ENCODE measurements around the gene LIMCH1. TPM values are rescaled to one million over a fixed set of nuclear protein-coding genes. Genes with fewer than 3 reads are reported as not detected.

The LIMCH1 gene
- polyA plus RNA-seq, 1 donor (not counting 4 experiments of a cell fraction or from before 2014, with no cell fraction given) = 1.1 TPM

- DNase-seq (ENCODE audit: low read depth, low spot score) (no peak), FAIRE-seq (no peak)
- no peaks in the 10 kb centered on the region for H3K79me2 ChIP-seq (ENCODE audit: control insufficient read depth, insufficient read depth, low read length)
- H3K27me3 ChIP-seq (ENCODE audit: control insufficient read depth, extremely low read depth, insufficient read depth, low read length) = peaks cover 10% of the 10 kb centered on the region
- H3K27ac ChIP-seq (ENCODE audit: control insufficient read depth, insufficient read depth, low read length) = no peak overlapping the region
- no peak overlapping the region for H2AFZ ChIP-seq (ENCODE audit: control insufficient read depth, low read length)
- H3K4me2 ChIP-seq (ENCODE audit: control insufficient read depth, extremely low read depth, insufficient read depth, low read depth, low read length) = no peak overlapping the region
- no peaks in the 10 kb centered on the region for H3K9me3 ChIP-seq (ENCODE audit: control insufficient read depth, low read depth, low read length)
- no peaks in the 10 kb centered on the region for H4K20me1 ChIP-seq (ENCODE audit: control insufficient read depth, extremely low read depth, insufficient read depth, low read length)
- H3K9ac ChIP-seq (ENCODE audit: control insufficient read depth, extremely low read depth, insufficient read depth, low read length) = no peak overlapping the region
- no peaks in the 10 kb centered on the region for H3K4me1 ChIP-seq (ENCODE audit: control insufficient read depth, extremely low read depth, insufficient read depth, low read length)
- no peaks in the 10 kb centered on the region for H3K36me3 ChIP-seq (ENCODE audit: control insufficient read depth in 2 of 2, extremely low read depth in 1 of 2, insufficient read depth in 2 of 2, low read length in 2 of 2)
- TF ChIP-seq CTCF (optimal IDR thresholded peaks at IDR 0.05 in 1 of 3, IDR thresholded peaks at IDR 0.05 in 1 of 3, conservative IDR thresholded peaks at IDR 0.05 in 1 of 3; ENCODE audit: extremely low read depth in 1 of 3, insufficient read depth in 2 of 3, low read length in 3 of 3) (no peak), EZH2 (IDR thresholded peaks at IDR 0.05; ENCODE audit: low read length) (no peak)
- no peaks in the 10 kb centered on the region for H3K9me1 ChIP-seq (ENCODE audit: control insufficient read depth, extremely low read depth, insufficient read depth, low read length)
- dilution Hi-C loops (cut with MboI; ENCODE audit: extremely low pct_ligation_motif_present, low sequenced_read_pairs) = no loop called here
- no peak overlapping the region for H3K4me3 ChIP-seq (ENCODE audit: control insufficient read depth in 2 of 3, extremely low read depth in 1 of 3, insufficient read depth in 2 of 3, low read depth in 1 of 3, low read length in 3 of 3)
Measured at GRCh38 chr4:41727861-41728572, 190.1 kb downstream of the LIMCH1 start.

GRCh38 chr4:41728573-41728913, 190.6 kb downstream of the LIMCH1 start:
- dilution Hi-C loops (cut with MboI; ENCODE audit: extremely low pct_ligation_motif_present, low sequenced_read_pairs) = no loop called here

More at GRCh38 chr4:41728573-41728913, 190.6 kb downstream of the LIMCH1 start:
- no peak overlapping the region for H3K4me3 ChIP-seq (ENCODE audit: control insufficient read depth in 2 of 3, extremely low read depth in 1 of 3, insufficient read depth in 2 of 3, low read depth in 1 of 3, low read length in 3 of 3)
- H3K9ac ChIP-seq (ENCODE audit: control insufficient read depth, extremely low read depth, insufficient read depth, low read length) = no peak overlapping the region
- H3K27me3 ChIP-seq (ENCODE audit: control insufficient read depth, extremely low read depth, insufficient read depth, low read length) = peaks cover 10% of the 10 kb centered on the region
- no peaks in the 10 kb centered on the region for H4K20me1 ChIP-seq (ENCODE audit: control insufficient read depth, extremely low read depth, insufficient read depth, low read length)
- H2AFZ ChIP-seq (ENCODE audit: control insufficient read depth, low read length) = no peak overlapping the region
- FAIRE-seq (no peak), DNase-seq (ENCODE audit: low read depth, low spot score) (no peak)
- no peaks in the 10 kb centered on the region for H3K79me2 ChIP-seq (ENCODE audit: control insufficient read depth, insufficient read depth, low read length)
- H3K36me3 ChIP-seq (ENCODE audit: control insufficient read depth in 2 of 2, extremely low read depth in 1 of 2, insufficient read depth in 2 of 2, low read length in 2 of 2) = no peaks in the 10 kb centered on the region
- H3K9me1 ChIP-seq (ENCODE audit: control insufficient read depth, extremely low read depth, insufficient read depth, low read length) = no peaks in the 10 kb centered on the region
- no peak for TF ChIP-seq CTCF (optimal IDR thresholded peaks at IDR 0.05 in 1 of 3, IDR thresholded peaks at IDR 0.05 in 1 of 3, conservative IDR thresholded peaks at IDR 0.05 in 1 of 3; ENCODE audit: extremely low read depth in 1 of 3, insufficient read depth in 2 of 3, low read length in 3 of 3)
- no peak for TF ChIP-seq EZH2 (IDR thresholded peaks at IDR 0.05; ENCODE audit: low read length)
- H3K4me2 ChIP-seq (ENCODE audit: control insufficient read depth, extremely low read depth, insufficient read depth, low read depth, low read length) = no peak overlapping the region
- H3K27ac ChIP-seq (ENCODE audit: control insufficient read depth, insufficient read depth, low read length) = no peak overlapping the region
- no peaks in the 10 kb centered on the region for H3K4me1 ChIP-seq (ENCODE audit: control insufficient read depth, extremely low read depth, insufficient read depth, low read length)
- no peaks in the 10 kb centered on the region for H3K9me3 ChIP-seq (ENCODE audit: control insufficient read depth, low read depth, low read length)

All from keratinocyte (primary cell).